GM03348 (cell line): ENCODE measurements around the gene ATG4B.

ENCODE experiments used
- DNase-seq: peaks from one replicate; pipeline ENCODE4 v3.0.0; 2012; ENCODE audit warnings: low spot score

ATG4B gene

DNA sequence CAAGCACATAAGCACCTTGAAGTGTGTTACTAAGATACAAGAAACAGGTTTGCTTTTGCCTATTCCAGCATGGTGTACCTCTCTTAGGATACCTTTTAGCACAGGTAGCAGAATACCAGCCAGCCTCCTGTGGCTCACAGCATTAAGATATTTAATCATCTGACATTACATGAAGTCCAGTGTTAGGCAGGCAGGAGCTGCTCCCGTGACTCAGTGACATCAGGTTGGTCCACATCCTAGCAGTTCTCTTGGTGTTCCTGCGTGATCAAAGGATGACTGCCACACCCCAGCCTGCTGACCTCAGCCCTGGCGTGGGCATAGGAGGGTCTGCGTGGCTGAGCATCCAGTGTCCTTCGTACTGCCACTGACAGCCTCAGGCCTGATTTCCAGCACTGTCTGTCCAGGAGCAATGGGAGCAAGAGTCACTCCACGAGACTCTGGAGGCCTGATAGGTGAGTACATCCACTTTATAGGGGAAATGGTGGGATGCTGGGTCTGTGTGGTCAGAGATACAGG lies 52.8 kb downstream of the ATG4B start:
- no peak for DNase-seq

DNA sequence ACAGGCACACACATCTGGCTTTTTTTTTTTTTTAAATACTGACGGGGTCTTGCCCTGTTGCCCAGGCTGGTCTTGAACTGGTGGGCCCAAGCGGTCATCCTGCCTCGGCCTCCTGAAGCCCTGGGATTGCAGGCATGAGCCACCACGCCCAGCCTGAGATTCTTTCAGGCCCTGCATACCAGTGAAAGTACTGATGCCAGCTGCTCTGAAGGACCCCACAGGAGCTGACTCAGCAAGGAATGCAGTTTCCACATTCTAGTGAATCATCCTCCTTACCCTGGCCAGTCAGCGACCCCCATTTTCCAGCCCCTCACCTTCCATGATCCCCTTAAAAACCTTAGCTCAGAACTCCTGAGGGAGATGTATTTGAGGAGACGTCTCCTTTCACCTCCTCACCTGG lies 55.0 kb downstream of the ATG4B start:
- DNase-seq, result peak; percentile 51

DNA sequence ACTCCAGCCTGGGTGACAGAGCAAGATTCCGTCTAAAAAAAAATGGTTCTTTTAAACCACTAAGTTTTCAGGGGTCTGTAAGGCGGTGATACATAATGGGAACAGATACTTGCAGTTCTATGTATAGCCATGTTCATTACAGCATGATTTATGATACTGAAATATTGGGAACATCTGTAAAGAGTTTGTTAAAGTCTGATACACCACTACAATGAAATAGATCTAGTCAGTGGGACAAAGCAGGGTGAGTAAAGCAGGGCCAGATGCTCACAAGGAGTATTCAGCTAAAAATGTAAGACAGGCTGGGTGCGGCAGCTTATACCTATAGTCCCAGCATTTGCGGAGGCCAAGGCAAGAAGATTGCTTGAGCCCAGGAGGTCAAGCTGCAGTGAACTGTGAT lies 58.2 kb downstream of the ATG4B start:
- DNase-seq, result no peak

DNA sequence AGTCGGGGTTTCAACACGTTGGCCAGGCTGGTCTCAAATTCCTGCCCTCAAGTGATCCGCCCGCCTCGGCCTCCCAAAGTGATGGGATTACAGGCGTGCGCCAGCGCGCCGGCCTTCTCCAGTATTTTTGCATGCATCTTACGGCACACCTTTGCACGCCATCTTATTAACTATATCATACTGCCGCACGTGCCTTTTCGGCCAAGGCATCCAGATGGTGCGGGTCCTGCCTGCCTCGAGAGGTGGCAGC lies 63.6 kb downstream of the ATG4B start:
- no peak for DNase-seq

DNA sequence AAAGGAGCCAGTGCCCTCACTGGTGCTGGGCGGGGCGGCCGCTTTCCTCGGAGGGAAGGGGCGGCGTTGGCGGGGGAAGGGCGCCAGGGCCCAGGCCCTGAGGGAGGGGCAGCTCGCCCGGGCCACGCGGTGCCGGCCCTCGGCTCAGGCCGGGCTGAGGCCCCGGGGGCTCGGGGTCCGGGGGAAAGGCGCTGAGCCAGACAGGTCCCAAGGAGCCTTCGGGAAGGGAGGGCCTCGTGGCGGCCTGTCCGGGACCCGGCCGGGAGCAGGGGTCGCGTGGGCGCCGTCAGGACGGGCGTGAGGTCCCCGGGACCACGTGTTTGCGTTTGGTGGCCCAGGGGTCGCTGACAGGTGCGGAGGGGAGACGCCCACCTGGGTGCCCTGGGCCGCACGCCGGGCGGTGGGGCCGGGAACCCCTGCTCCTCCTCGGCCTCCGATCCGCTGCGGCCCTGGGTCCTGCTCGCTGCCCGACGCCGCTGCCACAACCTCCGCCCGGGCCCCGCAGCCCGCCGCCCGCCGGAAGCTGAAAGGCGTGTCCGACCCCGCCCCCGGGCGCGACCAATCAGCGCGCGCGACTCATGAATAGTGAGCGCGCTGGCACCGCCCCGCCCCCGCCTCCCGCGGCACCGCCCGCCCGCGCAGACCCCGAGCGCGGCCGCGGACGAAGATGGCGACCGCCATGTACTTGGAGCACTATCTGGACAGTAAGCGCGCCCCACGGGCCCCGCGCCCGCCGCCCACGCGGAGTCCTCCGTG lies 64.1 kb downstream of the ATG4B start, which contains the start of gene ING5:
Gene ING5, plus strand, starts transcription at position 641 of the 756 bp plus-strand sequence. Its CDS starts 27 bp downstream, at position 668.
- DNase-seq, result peak; percentile 97

DNA sequence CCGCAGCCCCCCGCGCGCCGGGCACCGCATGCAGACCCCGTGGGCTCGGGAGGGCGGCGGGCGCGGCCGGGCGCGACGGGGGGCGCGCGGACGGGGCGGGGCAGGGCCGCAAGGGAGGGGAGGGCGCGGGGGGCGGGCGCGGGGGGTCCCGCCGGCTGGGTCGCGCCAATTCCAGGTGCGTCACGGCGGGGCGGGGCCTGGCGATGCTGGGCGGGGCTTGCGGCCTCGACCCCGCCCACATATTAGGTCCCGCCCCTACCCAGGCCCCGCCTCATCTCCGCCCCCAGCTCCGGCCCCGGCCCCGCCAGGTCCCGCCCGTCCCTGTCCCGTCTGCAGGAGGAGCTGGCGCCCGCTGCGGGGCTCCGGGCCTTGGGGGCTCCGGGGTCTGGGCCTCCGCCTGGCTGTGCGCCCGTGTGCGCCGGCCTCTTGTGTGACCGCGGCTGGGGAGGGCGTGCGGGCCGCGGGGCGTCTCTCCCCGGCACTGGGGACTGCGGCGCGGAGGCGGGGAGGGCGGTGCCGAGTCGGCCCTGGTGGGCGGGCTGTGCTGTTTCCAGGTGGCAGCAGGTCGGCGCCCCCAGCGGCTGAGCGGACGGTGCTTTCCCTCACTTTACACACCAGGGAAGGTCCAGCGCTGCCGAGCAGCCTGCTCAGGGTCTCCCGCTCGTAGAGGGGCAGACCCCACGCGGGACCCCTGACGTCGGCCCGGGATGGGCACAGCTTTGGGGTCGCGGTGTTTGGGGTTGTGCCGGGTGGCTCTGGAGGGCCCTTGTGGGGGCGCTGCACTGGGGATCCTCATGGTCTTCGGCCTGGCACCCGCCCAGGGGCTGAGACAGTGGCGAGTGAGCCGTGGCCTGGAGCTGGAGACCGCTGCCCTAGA lies 64.9 kb downstream of the ATG4B start:
- peak; percentile 97 for DNase-seq

DNA sequence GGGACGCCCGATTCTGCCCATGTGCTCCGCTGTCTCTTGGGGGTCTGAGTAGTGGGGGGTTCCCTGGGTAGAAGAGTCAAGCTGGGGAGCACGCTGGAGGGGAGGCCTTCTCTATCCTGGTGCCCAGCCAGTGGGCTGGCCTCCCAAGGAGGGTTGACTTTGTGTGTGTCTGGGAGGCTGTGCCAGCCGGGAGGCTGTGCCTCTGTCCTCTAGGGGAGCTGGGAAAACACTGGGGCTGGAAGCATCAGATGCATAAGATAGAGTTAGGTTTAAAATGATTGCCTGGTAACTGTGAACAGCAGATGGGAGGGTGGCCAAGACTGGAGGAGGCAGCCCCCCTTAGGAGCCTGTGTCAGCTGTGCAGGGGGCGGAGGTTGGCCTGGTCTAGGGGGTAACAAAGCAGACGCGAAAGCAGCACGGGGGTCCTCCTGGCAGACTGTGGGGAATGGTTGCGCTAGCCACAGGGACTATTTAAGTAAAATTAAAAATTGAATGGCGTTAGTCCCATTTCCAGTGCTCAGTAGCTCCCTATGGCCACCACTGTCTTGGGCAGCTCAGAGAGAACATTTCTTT lies 65.6 kb downstream of the ATG4B start:
- DNase-seq, result peak; percentile 64

DNA sequence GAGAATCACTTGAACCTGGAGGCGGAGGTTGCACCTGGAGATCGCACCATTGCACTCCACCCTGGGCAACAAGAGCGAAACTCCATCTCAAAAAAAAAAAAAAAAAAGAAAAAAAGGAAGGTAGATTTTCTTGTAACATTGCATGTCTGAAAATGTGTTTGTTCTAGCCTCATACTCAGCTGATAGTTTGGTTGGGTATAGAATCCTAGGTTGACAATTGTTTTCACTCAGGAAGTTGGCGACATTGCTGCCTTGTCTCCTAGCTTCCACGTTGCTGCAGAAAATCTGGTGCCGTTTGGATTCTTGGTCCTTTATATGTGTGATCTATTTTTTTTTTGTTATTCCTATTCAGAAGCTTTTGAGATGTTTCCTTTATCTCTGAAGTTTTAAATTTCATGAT lies 69.0 kb downstream of the ATG4B start:
- no peak for DNase-seq

DNA sequence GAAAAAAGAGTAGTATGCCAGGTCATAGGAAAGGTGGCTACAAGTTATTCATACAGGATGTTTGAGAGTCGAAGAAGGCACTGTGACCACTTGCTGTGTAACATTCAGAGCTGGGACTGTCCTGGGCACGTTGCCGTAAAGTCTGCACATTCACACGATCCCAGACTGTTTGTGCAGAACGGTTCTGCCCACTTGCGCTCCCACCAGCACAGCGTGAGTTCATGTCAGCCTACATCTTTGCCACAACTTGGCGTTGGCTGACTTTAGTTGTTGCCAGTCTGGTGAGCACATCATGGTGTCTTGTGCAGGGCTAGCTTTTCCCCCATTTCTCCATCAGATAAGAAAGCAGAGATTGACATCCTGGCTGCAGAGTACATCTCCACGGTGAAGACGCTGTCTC lies 71.4 kb downstream of the ATG4B start:
- DNase-seq, result no peak

DNA sequence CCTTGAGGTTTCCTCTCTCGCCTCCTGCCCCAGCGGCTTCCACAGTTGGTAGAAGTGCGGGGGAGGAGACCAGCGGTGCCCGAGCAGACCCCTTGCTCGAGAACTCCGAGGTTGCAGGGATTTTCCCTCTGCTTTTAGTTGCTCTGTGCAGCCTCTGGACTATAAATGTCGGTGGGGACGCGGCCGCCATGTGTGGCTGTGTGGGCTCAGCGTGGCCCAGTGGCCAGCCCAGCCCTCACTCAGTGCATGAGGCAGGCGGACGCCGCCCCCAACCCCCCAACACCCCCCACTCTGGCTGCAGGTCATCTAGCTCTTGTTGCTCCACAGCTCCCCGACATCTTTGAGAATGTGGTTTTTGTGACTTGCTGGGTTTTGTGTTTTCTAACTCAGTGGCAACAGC lies 81.6 kb downstream of the ATG4B start:
- DNase-seq, result no peak

DNA sequence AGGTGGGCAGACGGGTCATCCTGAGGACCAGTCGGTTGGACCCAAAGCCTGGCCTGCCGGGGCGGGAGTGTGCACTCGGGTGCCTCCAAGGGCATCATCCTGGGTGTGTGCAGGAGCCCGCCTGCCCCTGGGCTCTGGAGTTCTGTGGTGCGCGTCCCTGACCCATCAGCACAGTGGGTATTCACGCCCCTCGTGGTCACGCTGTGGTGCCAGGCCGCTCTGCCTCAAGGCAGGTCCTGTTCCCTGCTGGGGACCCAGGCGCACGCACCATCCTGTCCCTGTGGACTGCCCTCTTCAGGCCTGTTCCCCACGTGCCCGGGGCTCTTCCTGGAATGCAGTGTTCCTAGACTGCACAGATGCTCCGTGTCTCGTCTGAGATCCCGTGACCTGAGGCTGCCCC lies 82.6 kb downstream of the ATG4B start:
- DNase-seq, result no peak

DNA sequence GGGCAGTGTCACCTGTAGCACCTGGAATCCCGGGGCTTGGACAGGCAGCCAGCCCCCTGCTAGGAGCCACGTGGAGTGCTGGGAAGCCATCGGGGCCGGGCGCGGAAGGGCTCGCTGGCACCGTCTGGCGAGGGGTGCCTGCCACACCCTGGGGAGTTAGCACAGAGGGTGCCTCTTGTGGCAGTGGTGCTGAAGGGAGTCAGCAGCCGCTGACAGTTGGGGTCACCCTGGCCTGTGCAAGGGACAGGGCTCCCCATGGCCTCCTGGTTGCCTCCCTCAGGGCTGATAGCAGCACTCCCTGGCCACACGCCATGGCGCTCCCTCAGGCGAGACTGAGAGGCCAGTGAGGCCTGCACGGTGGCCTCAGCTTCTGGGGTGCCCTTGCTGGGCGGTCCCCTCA lies 83.1 kb downstream of the ATG4B start:
- no peak for DNase-seq

DNA sequence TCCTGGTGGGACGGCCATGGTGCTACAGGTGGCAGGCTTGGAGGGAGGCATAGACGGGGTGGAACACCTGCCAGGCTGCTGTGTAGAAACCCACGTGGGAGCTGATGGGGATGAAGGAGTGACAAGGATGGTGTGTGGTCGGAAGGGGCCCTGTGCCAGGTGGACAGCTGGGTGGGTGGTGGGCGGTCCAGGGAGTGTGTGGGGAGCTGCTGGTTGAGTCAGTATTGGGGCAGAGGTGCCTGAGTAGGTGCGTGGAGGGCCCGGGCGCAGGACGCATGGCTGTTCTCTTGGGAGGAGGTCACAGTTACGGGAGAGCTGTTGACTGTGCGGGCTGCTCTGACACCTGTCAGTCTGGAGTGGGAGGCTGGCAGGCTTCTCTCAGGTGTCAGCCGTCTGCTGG lies 84.4 kb downstream of the ATG4B start:
- no peak for DNase-seq

DNA sequence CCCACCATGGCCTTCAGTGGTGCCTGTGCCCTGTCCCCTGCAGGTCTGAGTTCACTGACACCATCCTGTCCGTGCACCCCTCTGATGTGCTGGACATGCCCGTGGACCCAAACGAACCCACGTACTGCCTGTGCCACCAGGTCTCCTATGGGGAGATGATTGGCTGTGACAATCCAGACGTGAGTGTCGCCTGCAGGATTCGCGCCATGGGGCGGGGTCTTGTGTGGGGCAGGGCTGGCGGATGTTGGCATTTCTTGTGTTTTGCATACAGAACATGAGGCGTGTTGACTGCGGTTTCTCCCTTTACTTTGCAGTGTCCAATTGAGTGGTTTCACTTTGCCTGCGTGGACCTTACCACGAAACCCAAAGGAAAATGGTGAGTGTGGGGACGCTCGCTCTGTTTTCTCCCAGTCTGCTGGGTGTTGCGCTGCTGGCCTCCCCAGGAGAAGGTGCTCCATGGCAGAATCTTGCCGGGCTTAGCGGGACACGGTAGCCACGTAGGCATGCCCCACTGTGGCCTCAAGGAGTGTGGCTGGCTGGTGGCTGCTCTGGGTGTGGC lies 85.5 kb downstream of the ATG4B start:
- no peak for DNase-seq
